NOMO-1 (cell line): ENCODE measurements around the gene PRICKLE1.

ENCODE experiments used
- DNase-seq, 2 experiments: peaks; one replicate each; lab custom pipeline; 2025; ENCODE audit not compliant: unreplicated experiment in 2 of 2; lab: John Stamatoyannopoulos, UW

Gene PRICKLE1

DNA sequence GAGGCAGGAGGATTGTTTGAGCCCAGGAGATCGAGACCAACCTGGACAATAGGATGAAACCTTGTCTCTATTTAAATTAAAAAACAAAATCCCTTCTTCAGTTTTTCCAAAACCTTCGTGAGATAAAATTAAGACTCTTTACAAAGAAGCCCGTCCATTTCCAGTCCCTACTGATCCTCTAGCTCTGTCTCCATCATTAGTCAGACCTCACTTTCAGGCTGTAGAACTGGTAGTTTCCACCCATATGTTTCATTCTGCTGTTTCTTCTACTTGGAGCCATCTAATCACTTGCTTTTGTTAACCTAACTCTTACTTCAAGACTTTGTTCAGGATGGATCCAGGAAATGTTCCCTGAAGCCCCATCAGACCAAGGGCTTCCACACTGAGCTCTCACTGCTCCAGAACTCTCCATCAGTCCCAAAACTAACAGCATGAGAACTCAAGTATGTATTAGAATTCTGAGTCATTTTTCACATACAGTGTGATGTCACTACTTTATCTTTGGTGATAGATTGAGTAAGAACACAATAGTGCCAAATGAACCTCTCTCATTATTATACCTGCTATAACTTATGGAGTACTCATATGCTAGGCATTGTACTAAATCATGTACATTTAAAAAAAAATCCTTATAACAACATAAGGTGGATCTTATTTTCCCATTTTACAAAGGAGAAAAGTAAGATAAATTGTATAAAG lies 90.8 kb downstream of the PRICKLE1 start:
- no peak for DNase-seq

DNA sequence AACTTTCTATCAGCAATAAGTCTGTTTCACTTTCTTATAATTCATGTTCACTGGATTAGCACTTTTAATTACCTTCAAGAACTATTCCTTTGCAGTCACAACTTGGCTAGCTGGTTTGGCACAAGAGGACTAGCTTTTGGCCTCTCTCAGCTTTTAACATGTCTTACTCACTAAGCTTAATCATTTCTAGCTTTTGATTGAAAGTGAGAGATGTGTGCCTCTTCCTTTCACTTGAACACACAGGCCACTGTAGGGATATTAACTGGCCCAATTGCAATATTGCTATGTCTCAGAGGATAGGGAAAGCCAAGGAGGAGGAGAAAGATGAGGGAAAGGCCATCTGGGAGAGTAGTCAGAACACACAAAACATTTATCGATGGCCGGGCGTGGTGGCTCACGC lies 92.7 kb downstream of the PRICKLE1 start:
- no peak for DNase-seq

DNA sequence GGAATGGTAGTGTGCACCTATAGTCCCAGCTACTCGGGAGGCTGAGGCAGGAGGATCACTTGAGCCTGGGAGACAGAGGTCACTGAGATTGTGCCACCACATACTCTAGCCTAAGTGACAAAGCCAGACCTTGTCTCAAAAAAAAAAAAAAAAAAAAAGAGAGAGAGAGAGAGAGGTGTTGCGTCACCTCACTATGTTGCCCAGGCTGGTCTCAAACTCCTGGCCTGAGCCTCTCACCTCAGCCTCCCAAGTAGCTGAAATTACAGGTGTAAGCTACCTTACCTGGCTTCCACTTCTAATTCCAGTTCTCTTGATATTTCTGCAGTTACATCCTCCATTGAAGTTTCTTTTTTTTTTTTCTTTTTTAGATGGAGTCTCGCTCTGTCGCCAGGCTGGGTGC lies 94.3 kb downstream of the PRICKLE1 start:
- no peak for DNase-seq

DNA sequence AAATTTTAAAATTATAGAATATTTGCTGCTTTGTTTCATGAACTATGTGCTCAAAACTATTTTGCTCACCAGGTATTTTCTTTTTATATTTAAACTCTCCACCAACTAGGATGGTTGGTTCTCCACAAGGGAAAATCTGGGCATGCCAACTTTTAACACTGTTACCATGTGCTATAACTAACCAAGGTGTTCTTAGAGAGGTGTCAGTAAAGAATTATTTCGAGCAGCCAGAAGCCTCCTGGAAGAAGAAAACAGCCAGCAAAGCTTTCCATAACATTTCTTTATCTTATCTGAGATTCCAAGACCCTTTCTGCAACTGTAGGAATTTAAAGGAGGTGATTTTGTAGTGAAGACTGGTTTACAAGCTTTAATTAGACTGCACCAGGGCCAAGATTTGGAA lies 97.3 kb downstream of the PRICKLE1 start:
- no peak for DNase-seq

DNA sequence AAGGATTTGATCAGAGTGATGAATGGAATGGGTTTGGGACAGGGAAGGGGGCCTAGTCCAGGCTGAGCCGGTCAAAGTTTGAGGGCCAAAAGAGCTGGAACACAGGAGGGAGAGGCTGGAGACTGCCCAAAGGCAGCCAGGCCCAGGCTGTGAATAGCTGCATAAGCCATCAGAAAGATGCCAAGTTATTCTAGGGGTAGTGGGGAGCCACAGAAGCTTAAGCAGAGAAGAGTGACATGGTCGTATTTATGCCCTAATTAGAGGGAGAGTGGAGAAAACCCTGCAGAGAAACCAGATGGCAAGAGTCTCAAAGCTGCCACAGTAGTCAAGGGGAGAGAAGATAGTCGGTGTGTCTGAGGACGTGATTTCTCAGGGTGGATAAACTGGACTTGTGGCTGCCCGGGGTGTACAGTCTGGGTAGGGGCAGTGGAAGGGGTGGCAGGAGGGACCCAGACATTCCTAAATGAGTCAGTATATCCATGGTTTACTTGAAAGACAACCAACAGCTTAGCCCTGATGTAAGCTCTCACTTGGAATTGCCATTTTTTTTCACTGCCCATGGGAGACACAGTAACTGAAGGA lies 99.2 kb downstream of the PRICKLE1 start:
- no peak for DNase-seq

DNA sequence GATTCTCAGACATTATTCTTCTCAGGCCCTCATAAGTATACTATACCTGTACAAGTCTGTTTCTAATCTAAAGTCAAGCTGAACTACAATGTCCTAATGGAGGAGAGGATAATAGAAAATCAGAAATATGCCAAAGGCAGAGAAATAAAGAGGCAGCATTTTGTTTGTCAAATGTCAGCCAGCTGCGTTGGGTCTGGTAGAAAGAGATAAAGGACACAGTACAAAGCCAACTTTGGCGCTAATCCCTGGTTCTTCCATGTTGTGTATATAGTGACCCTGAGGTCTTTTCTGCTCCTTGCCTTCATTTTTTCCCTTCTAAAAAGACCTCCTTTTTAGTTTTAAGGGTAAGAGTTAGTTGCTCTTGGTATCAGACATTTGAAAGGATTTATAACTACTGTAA lies 103.1 kb downstream of the PRICKLE1 start:
- DNase-seq, result no peak

DNA sequence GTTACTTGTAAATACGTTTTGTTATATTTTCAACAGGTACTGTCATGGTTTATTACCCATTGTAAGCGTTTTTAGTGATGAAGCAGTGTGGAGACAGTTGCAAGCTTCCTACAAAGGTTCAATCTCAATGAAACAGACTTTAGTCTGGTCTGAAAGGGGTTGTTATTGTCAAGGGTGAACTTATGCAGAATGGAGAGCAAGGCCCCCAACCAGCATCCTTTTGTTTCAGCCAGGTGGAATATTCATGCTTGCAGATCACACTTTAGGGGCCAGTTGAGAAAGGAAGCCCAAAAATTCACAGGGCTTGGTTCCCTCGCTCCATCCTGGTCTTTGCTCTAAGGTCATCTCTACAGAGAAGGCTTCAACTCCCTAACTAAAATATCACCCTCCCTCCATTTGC lies 103.7 kb downstream of the PRICKLE1 start:
- no peak for DNase-seq

DNA sequence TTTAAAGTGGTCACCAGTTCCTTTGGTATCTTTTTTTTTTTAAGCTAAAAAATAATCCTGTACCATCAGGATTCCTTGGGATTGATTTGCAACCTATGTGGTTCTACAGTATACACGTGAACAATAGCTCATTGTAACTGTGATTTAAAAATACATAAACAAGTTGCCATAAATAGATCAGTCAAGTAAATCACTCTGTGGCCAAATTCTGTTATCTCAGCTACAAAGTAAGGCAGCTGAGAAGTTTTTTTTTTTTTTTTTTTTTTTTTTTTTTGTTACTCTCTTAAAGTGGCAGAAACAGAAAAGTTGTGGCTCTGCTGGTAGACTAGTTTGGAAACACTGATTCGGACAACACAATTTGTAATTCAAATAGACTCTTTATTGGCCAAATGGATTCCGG lies 104.5 kb downstream of the PRICKLE1 start:
- no peak for DNase-seq

DNA sequence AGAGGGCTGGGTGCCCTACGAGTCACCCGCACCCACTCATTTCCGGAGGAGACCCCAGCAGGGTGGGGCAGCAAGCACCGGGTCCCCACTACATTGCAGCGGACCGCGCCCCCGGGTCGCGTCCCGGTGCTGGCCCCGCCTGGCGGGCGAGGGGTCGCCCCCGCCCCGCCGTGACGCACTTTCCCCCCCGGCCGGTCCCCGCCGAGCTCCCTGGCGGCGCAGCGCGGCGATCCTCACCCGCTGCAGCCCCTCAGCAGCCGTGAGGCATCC lies 106.1 kb downstream of the PRICKLE1 start:
- DNase-seq, result no peak

DNA sequence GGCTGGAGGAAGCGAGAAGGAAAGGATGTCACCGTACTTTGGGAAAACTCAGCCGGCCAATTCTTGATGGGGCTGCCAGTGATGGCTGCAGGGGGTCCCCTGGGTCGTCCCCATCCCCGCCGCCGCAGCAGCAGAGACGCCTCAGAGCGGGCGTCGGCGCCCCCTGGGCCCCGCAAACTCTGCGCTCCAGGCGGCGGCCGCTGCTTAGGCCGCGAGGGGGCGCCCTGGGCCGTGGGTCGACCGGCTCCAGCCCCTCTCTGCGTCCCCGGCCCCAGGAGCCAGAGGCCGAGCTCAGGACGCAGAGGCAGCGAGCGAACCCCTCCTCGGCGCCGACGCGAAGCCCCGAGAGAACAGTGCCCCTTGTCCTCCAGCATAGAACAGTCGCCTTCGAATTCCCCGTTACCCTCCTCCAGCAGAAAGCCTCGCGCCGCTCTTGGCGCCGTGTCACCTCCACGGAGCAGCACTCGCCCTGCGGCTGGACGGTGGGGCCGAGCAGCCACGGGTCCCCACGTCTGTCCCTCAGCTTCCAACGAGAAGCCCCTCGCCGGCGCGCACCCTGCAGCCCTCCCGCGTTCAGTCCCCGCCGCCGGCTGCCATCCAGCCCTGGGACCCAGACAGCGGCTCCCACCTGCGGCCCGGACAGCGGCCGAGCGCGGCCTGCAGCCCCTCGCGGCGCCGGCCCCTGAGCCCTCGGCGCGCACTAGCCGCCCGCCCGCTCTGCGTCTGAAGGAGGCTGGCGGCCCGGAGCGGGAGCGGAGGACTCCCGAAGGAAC lies 106.6 kb downstream of the PRICKLE1 start:
- peak; percentile 27 to 40 for DNase-seq

DNA sequence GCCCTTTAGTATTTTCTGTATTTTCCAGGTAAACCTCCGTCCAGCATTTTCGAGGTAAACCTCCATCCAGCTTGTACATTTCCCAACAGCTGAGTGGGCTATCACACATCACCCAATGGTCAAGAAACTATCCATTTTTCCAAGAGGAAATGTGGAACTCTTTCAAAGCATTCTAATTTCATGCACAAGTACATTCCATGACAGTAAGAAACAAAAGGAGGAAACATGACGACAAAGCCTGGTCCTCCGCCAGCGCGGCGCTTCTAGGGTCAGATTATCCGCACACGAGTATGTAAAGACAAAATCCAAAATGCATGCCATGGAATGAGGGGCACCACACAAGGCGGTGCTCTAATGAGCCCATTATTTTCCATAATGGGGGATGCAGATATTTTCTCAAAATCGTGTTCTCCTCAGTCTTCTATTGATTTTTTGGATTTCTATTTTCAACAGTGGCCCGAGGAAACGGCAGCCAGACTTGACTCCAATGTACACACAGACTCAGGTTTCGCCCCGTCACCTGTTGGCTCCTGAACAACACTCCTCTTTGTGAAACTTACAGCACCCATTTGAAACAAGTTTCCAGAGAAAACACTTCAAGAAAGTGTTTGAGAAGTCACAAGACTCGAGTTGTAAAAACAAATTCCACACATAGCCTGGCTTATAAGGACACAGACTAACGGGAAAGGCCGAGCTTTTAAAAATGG lies 107.4 kb downstream of the PRICKLE1 start:
- DNase-seq, result no peak

DNA sequence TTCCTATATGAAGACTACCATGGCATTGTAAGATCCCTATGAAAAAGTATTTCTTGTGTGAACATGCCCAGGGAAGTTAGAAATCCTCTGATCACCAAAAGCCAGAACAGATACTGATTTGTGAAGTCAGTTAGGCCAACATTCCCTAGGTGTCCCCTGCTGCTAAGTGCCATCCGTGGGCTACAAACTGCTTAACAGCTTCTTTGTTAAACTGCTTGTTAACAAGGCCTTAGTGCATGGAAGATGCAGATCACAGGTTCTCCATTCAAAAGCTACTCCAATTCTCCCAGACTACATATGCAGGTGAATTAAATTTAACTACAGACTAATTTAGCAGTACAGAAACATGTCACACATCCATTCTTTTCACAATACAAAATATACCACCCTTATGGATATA lies 108.2 kb downstream of the PRICKLE1 start:
- no peak for DNase-seq

DNA sequence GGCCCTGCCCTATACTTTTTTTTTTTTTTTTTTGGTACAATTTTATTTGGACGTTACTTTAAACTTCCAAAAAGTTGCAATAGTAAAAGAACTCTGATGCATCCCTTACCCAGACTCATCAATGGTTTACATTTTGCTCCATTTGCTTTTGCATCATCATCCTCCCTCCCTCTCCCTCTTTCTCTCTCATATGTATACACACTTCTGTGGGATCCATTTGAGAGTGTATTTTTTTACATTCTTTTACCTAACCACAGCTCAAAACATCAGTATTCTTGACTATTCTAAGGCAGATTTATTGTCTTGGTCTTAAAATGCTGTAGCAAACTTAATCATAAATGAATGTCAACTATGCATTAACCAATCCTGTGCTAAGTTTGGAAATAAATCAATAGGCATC lies 111.6 kb downstream of the PRICKLE1 start:
- DNase-seq, result no peak

DNA sequence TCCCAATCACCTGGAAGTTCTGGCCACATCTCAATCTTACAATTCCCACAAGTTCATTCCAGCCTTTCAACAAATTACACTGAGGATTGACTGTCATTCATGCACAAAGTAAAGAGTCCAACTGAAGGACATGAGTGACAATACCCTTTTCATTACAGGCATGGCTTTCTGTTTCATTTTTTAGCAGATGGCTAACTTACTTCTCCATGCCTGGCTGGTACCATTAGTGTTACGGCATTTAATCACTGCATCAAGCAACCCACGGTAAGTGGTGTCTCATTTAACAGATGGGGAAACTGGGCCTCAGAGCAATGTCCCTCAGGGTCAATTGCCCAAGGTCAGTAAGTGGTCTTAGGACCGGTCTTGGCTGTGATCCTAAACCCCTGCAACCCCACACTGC lies 114.4 kb downstream of the PRICKLE1 start:
- DNase-seq, result no peak

DNA sequence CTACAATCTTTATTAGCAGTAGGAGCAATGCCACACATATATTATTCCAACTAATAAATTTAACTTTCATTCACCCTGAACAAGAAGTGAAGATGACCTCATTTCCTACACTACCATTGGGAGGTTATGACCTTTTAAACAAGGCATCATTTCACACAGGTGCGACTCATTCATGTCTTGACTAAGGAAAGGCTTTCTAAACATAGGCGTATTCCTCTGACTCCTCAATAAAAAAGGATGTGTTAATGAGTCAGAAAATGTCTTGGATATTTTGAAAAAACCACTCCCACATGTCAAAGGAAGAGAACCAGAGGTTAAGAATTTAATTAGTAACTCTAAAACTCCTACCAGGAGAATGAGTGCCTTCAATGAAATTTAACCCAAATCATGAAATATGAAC lies 115.2 kb downstream of the PRICKLE1 start:
- no peak for DNase-seq

DNA sequence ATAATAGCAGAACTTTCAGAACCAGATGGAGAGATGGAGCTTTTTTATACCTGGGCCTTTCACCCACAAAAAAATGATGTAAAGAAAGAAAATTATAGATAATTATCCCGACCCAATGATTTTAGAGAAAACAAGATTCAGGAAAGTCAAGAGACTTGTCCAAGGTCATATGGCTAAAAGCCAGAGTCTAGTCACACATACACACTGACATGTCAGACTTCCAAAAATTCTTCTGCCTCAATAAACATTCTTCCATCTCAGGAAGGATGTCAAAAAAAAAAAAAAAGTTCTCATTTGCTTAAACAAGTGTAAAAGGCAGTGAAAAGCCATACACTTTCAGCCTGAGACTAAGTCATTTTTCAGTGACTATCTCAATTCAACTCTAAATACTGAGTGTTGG lies 116.0 kb downstream of the PRICKLE1 start:
- no peak for DNase-seq

DNA sequence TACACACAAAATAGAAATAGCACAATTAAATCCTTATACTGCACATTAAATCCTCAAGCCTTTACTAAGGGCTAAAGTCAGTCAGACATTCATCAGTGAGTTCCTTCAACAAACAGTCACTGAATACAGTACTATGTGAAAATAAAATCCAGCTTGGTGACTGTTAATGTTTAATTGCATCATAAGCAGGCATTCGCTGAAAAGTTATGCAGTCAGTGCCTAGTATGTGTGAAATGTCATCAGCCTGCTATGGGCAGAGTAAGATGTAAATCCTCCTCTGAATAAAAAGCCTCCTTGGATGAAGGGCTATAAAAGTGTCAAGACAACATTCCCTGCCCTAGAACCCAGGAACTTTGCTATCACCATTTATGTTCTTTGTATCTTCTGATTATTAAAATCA lies 116.4 kb downstream of the PRICKLE1 start:
- DNase-seq, result no peak

DNA sequence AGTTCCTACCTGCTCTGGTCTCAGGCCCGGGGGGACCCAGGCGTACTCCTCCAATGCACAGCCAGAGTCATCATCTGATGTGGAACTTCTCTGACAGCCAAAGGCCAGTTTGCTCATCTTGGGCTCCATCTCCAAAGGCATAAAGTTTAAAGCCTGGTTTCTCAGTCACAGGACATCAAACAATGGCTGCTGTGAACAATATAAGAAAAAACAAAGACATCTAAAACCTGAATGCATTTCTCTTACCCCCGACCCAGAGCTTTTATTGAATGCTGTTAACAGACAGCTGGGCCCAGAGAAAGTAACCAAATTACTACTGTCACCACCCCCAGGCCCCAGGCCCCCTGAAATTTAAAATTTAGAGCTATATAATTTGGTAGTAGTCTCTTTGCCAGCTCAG lies 117.2 kb downstream of the PRICKLE1 start:
- DNase-seq, result no peak

DNA sequence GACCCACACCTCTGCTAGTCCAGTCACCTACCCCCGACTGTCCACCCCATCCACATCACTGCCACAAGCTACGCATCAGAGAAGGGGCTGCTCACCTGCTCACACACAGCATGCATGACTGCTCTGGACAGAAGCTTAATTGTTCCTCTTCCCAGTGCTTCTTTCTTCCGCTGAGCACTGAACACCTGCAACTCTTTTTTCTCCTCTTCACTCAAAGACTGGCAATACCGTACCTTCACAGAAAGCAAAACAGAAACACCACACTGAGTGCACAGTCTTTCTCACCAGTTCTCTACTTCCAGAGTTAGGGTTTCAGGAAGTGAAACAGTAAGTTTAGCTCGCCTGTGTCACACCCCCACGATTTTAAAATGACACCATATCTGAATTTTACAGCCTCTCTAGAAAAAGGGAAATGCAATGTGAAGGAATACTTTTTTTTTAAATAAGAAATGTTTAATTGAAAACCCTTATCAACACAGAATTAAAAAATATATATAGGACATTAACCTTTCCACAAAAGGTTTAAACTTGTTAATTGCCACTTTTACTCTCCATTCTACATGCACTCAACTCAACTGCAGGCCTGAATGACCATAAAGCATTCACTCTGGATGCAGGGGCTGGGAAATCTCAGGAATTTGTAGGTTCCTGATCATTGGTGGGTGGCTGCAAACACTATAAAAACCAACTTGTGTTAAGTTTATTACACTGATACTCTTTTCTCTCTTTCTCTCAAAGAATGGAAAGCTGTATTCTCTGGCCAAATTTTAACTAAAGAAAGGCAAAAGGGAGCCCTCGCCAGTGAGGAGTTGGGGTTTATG lies 120.0 kb downstream of the PRICKLE1 start:
- peak; percentile 91 to 95 for DNase-seq

DNA sequence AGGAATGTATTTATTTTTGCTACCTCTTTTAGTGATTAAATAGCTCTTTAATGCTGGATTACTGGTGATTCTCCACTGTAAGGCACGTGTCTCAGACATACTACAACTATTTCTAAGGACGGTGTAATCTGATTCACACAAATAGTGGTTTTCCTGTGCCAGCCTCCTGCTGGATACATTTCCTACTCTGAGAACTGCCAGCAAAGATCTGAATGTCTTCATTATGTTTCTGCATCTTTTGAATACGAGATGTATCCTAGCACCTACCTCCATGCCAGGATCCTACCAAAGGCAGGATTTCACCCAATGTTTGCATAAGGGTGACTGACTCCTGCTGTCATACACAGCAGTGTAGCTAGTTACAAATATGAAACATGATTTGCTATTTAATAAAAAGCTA lies 120.6 kb downstream of the PRICKLE1 start:
- no peak for DNase-seq

DNA sequence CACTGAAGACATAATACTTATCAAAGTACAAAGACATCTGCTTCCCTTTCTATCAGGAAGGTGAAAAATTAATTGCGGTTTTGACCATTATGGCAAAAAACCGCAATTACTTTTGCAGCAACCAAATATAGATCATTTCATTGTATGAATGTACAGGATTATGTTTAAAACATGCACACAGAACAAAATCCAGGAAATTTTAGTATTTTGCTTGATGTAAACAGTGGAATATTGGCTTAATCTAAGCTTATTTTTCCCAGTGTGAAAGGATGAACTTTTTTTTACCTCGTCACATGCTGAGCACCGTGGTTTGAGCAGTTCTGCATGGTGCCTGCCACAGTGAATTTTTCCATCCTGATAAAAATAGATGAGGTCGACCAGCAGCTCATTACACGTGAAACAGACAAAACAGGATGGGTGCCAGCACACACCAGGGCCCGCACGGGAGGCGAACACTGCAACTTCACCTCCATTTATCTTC lies 121.2 kb downstream of the PRICKLE1 start:
- DNase-seq, result peak; percentile 12 to 58
